GM13976 (cell line): Measurements from ENCODE around the gene LCLAT1.
"Not testable (repeated sequence)": the region's sequence is repeated elsewhere in the genome, so short reads cannot be mapped to it uniquely, and the experiment has no call there.

ENCODE experiments used
- DNase-seq: peaks from one replicate; pipeline ENCODE4 v3.0.0; 2012; ENCODE audit warnings: low spot score
- CTCF ChIP-seq: IDR thresholded peaks from 2 replicates; pipeline ENCODE4 v1.5.1; 2012; ENCODE audit warnings: borderline replicate concordance, mild to moderate bottlenecking; ENCODE audit not compliant: insufficient read depth; ENCODE audit errors: extremely low read depth, missing control alignments, control extremely low read depth
- in situ Hi-C: fragments of 300-500 bp; cut with MboI; formaldehyde crosslinking; loops from one replicate; pipeline ENCODE4 v1.12.0; 2022; ENCODE audit warnings: low sequenced_read_pairs, mixed read lengths, inconsistent platforms; ENCODE audit not compliant: unreplicated experiment

LCLAT1 gene

GRCh38 chr2:30466216-30466615 lies 19.2 kb downstream of the LCLAT1 start:
- in situ Hi-C loops, result no loop called here

GRCh38 chr2:30467062-30467826 lies 20.2 kb downstream of the LCLAT1 start:
- DNase-seq, in situ Hi-C loops: not testable (repeated sequence)

More at GRCh38 chr2:30466216-30466615, 19.2 kb downstream of the LCLAT1 start:
- TF ChIP-seq CTCF, result no peak
- no peak for DNase-seq

GRCh38 chr2:30470426-30470825 lies 23.4 kb downstream of the LCLAT1 start:
- no peak for DNase-seq
- TF ChIP-seq CTCF, result no peak
- in situ Hi-C loops, result no loop called here

- peak; percentile 1 for TF ChIP-seq CTCF
- in situ Hi-C loops, result no loop called here
- DNase-seq, result no peak
Observed at GRCh38 chr2:30472326-30472725, 25.3 kb downstream of the LCLAT1 start.

GRCh38 chr2:30475542-30475941 lies 28.5 kb downstream of the LCLAT1 start:
- in situ Hi-C loops, result no loop called here
- TF ChIP-seq CTCF, result no peak
- no peak for DNase-seq

GRCh38 chr2:30476636-30477035 lies 29.6 kb downstream of the LCLAT1 start:
- DNase-seq, result no peak
- in situ Hi-C loops, result no loop called here
- TF ChIP-seq CTCF, result no peak

- in situ Hi-C loops, result no loop called here
- DNase-seq, result no peak
- no peak for TF ChIP-seq CTCF
Observed at GRCh38 chr2:30480703-30481322, 33.8 kb downstream of the LCLAT1 start.
